Activated CD4-positive, alpha-beta T cell treated with anti-CD3 and anti-CD28 coated beads, Interleukin-10, Interleukin-2, amounts not matched to agents 100 ng/mL and 50 ng/mL, durations not matched to agents 16 hours and 8 hours (primary cell): ENCODE data around the gene DTX3.
"Not testable (repeated sequence)": the region's sequence is repeated elsewhere in the genome, so short reads cannot be mapped to it uniquely, and the experiment has no call there.

Source experiments
- DNase-seq: peaks from one replicate; pipeline ENCODE4 v3.0.0-alpha.2; 2020

DTX3 gene

GRCh38 chr12:57607958-57608663 lies 3.5 kb downstream of the DTX3 start:
- DNase-seq = no peak

- no peak for DNase-seq
These were observed 4.6 kb downstream of the DTX3 start for GRCh38 chr12:57609101-57609780.

GRCh38 chr12:57609781-57610553 lies 5.3 kb downstream of the DTX3 start:
- no peak for DNase-seq

- no peak for DNase-seq
These were observed 6.0 kb downstream of the DTX3 start for GRCh38 chr12:57610554-57611107.

GRCh38 chr12:57611108-57611826 lies 6.6 kb downstream of the DTX3 start, which contains the start of gene ARHGEF25:
TSS of gene ARHGEF25 (plus strand) at chr12:57611435. CDS start at chr12:57611895, 460 bp downstream.
- peak; percentile 31 for DNase-seq

- DNase-seq = no peak
These were observed 7.4 kb downstream of the DTX3 start for GRCh38 chr12:57611827-57612710.

GRCh38 chr12:57612711-57613426 lies 8.2 kb downstream of the DTX3 start:
- DNase-seq = no peak

GRCh38 chr12:57613427-57614109 lies 8.9 kb downstream of the DTX3 start:
- DNase-seq = no peak

GRCh38 chr12:57614178-57614947 lies 9.7 kb downstream of the DTX3 start:
- peak; percentile 18 for DNase-seq

GRCh38 chr12:57614948-57615500 lies 10.4 kb downstream of the DTX3 start:
- DNase-seq = no peak

- no peak for DNase-seq
These were observed 11.0 kb downstream of the DTX3 start for GRCh38 chr12:57615637-57616036.

GRCh38 chr12:57616383-57617101 lies 11.9 kb downstream of the DTX3 start:
- no peak for DNase-seq

GRCh38 chr12:57617942-57618341 lies 13.3 kb downstream of the DTX3 start:
- no peak for DNase-seq

- not testable (repeated sequence) for DNase-seq
These were observed 13.8 kb downstream of the DTX3 start for GRCh38 chr12:57618431-57618830.

- DNase-seq = no peak
These were observed 14.4 kb downstream of the DTX3 start for GRCh38 chr12:57618966-57619433.

- DNase-seq = no peak
These were observed 15.0 kb downstream of the DTX3 start for GRCh38 chr12:57619434-57620244.

GRCh38 chr12:57620245-57620935 lies 15.8 kb downstream of the DTX3 start:
- DNase-seq = no peak
